HCT116 (cell line): ENCODE data around the gene IPO5. TPM values are rescaled to one million over a fixed set of nuclear protein-coding genes. Genes with fewer than 3 reads are reported as not detected.

Experiments
- ATAC-seq: fragments of 200-7000 bp; cut with Tn5 transposase; 2 replicates; pipeline ENCODE4 v1.9.1; 2020; ENCODE audit warnings: mild to moderate bottlenecking, moderate library complexity
- BruUV-seq: library from RNA; stranded (reverse); fragments of 400-500 nt; replicated peaks from 2 replicates; lab custom pipeline; 2021; lab: Mats Ljungman, UMichigan
- CTCF ChIA-PET: fragments of 300-600 bp; sonication (Branson Sonifier 250); formaldehyde crosslinking; loops from one replicate; lab custom pipeline; 2021; ENCODE audit warnings: antibody characterized with exemption; lab: Charles Lee
- POLR2A ChIA-PET: fragments of 300-600, 350-600 bp; sonication (Branson Sonifier 250); formaldehyde crosslinking; loops from one replicate; lab custom pipeline; 2021; ENCODE audit warnings: antibody characterized with exemption; lab: Charles Lee
- RAD21 ChIA-PET, 2 experiments: fragments of 300-600 bp; sonication (Branson Sonifier 250); formaldehyde crosslinking; loops; one replicate each; lab custom pipeline; 2023; ENCODE audit warnings: low total read pairs in 2 of 2; ENCODE audit not compliant: uncharacterized antibody in 2 of 2, unreplicated experiment in 2 of 2, low non-redundant PET in 1 of 2; lab: Charles Lee
- DNase-seq: peaks from one replicate; pipeline ENCODE4 v3.0.0-alpha.2; 2010; ENCODE audit warnings: low read depth, low spot score
- H2AFZ ChIP-seq: fragments of 200-600 bp; shearing (Covaris generic), sonication (generic); 2 replicates; pipeline ENCODE4 v1.6.1; 2017; ENCODE audit warnings: low read depth, mixed run types, mixed read lengths, antibody characterized with exemption, low read length; ENCODE audit not compliant: poor library complexity, severe bottlenecking
- H3K27ac ChIP-seq: 2 replicates; pipeline ENCODE4 v1.5.1; 2012; ENCODE audit warnings: low read depth, low read length
- H3K27me3 ChIP-seq: fragments of 200-600 bp; sonication (generic); 2 replicates; pipeline ENCODE4 v1.6.1; 2016; ENCODE audit warnings: mixed run types, low read length, mixed read lengths; ENCODE audit not compliant: insufficient read depth
- H3K36me3 ChIP-seq, 2 experiments: fragments of 200-500 bp in 1 of 2; fragments of 200-600 bp in 1 of 2; sonication (Bioruptor generic) in 1 of 2; sonication (generic) in 1 of 2; 2 replicates each; pipeline versions ENCODE4 v1.5.1 to v1.6.1; 2014 to 2016; ENCODE audit warnings: low read length in 2 of 2, inconsistent platforms in 1 of 2, mixed read lengths in 1 of 2, mixed run types in 1 of 2; ENCODE audit not compliant: insufficient read depth in 2 of 2, control insufficient read depth in 1 of 2
- H3K4me1 ChIP-seq, 2 experiments: fragments of 200-600 bp in 1 of 2; sonication (generic) in 1 of 2; 2 replicates each; pipeline versions ENCODE4 v1.5.1 to v1.6.1; 2012 to 2017; ENCODE audit warnings: low read length in 2 of 2, inconsistent platforms in 1 of 2, mild to moderate bottlenecking in 1 of 2, mixed read lengths in 1 of 2, mixed run types in 1 of 2, moderate library complexity in 1 of 2; ENCODE audit not compliant: insufficient read depth in 2 of 2, control insufficient read depth in 1 of 2
- H3K4me2 ChIP-seq: fragments of 200-600 bp; sonication (generic); 2 replicates; pipeline ENCODE4 v1.6.1; 2017; ENCODE audit warnings: mixed run types, low read length, mixed read lengths
- H3K4me3 ChIP-seq, 2 experiments: fragments of 200-600 bp in 1 of 2; sonication (generic) in 1 of 2; replicated peaks in 1 of 2; 2 replicates each; pipeline ENCODE4 v1.5.1; 2011 to 2016; ENCODE audit warnings: low read length in 2 of 2, control low read depth in 1 of 2, low read depth in 1 of 2, mild to moderate bottlenecking in 1 of 2, mixed read lengths in 1 of 2, mixed run types in 1 of 2
- H3K79me2 ChIP-seq: fragments of 200-600 bp; sonication (generic); 2 replicates; pipeline ENCODE4 v1.6.1; 2017; ENCODE audit warnings: mild to moderate bottlenecking, mixed run types, low read length, moderate library complexity, mixed read lengths; ENCODE audit not compliant: insufficient read depth
- H3K9ac ChIP-seq: fragments of 200-600 bp; sonication (generic); 2 replicates; pipeline ENCODE4 v1.6.1; 2016; ENCODE audit warnings: low read length, mixed read lengths
- H3K9me2 ChIP-seq: fragments of 200-600 bp; sonication (generic), shearing (Covaris generic); 2 replicates; pipeline ENCODE4 v1.6.1; 2017; ENCODE audit warnings: mixed run types, mild to moderate bottlenecking, moderate library complexity; ENCODE audit not compliant: insufficient read depth
- H3K9me3 ChIP-seq, 2 experiments: fragments of 200-500 bp in 1 of 2; fragments of 200-600 bp in 1 of 2; sonication (Bioruptor generic) in 1 of 2; sonication (generic) in 1 of 2; 2 replicates each; pipeline ENCODE4 v1.6.1; 2014 to 2017; ENCODE audit warnings: low read length in 2 of 2, mixed read lengths in 2 of 2, inconsistent platforms in 1 of 2, low read depth in 1 of 2, mild to moderate bottlenecking in 1 of 2, mixed run types in 1 of 2, moderate library complexity in 1 of 2; ENCODE audit not compliant: control insufficient read depth in 1 of 2, insufficient read depth in 1 of 2
- H4K20me1 ChIP-seq: fragments of 200-600 bp; sonication (generic), shearing (Covaris generic); 2 replicates; pipeline ENCODE4 v1.6.1; 2017; ENCODE audit warnings: mixed run types, mild to moderate bottlenecking, moderate library complexity; ENCODE audit not compliant: insufficient read depth
- CBX3 ChIP-seq: IDR thresholded peaks from 2 replicates; pipeline ENCODE4 v1.6.1; 2012; ENCODE audit warnings: low read depth
- EGR1 ChIP-seq: IDR thresholded peaks from 2 replicates; pipeline ENCODE4 v1.6.1; 2012; ENCODE audit warnings: low read depth
- ELF1 ChIP-seq: IDR thresholded peaks from 2 replicates; pipeline ENCODE4 v1.6.1; 2012; ENCODE audit warnings: low read depth, borderline replicate concordance
- EZH2 ChIP-seq: fragments of 200-600 bp; sonication (generic); IDR thresholded peaks from 2 replicates; pipeline ENCODE4 v1.6.1; 2017; ENCODE audit warnings: antibody characterized with exemption, mixed run types
- FOSL1 ChIP-seq: IDR thresholded peaks from 2 replicates; pipeline ENCODE4 v1.6.1; 2012; ENCODE audit warnings: low read depth
- JUND ChIP-seq: IDR thresholded peaks from 2 replicates; pipeline ENCODE4 v1.6.1; 2012
- POLR2AphosphoS5 ChIP-seq: IDR thresholded peaks from 2 replicates; pipeline ENCODE4 v1.6.1; 2011; ENCODE audit warnings: mild to moderate bottlenecking, low read depth, low read length, moderate library complexity
- RAD21 ChIP-seq: IDR thresholded peaks from 2 replicates; pipeline ENCODE4 v1.6.1; 2012; ENCODE audit warnings: low read depth, mild to moderate bottlenecking
- SIN3A ChIP-seq: IDR thresholded peaks from 2 replicates; pipeline ENCODE4 v1.6.1; 2012; ENCODE audit warnings: low read depth
- intact Hi-C: fragments of 100-400 bp; cut with micrococcal nuclease; formaldehyde crosslinking; loops from 2 replicates; pipeline ENCODE4 v1.10.0; 2022
- total RNA-seq: library from RNA; stranded (reverse); gene quantifications from one replicate; pipeline ENCODE4 v1.2.1, GENCODE V29; 2021; ENCODE audit not compliant: unreplicated experiment
- TF ChIP-seq, protein P1 (sequence below): IDR thresholded peaks from 2 replicates; pipeline ENCODE4 v1.6.1; 2012; ENCODE audit warnings: low read depth

Gene IPO5
- total RNA-seq, 1 experiment from 2014 or later, result 237 TPM

GRCh38 chr13:98025480-98026025 lies 72.1 kb downstream of the IPO5 start:
- no peak overlapping the region for H2AFZ ChIP-seq
- TF ChIP-seq POLR2AphosphoS5 (0 out of 2 replicates have a peak, but pooled peaks have one; percentile 13), SIN3A (no peak)
- H3K27ac ChIP-seq, result no peak overlapping the region
- no peak overlapping the region for H3K4me2 ChIP-seq
- H3K79me2 ChIP-seq, result no peaks in the 10 kb centered on the region
- TSS peak; percentile 8 for BruUV-seq
- no peak overlapping the region for H3K4me3 ChIP-seq
- H3K27me3 ChIP-seq, result no peaks in the 10 kb centered on the region
- CTCF ChIA-PET, result no interaction called here
- no peaks in the 10 kb centered on the region for H3K9me3 ChIP-seq
- H3K9me2 ChIP-seq, result no peaks in the 10 kb centered on the region
- peaks cover 13 to 21% of the 10 kb centered on the region in 2 experiments; a peak in 3 of 4 replicates for H3K36me3 ChIP-seq
- no peak for ATAC-seq
- DNase-seq, result no peak
- H4K20me1 ChIP-seq, result no peaks in the 10 kb centered on the region; the same call in 1 of the 2 replicates
- POLR2A ChIA-PET, result no interaction called here
- no peak overlapping the region for H3K9ac ChIP-seq
- RAD21 ChIA-PET, result no interaction called here
- intact Hi-C loops, result no loop called here
- no peaks in the 10 kb centered on the region for H3K4me1 ChIP-seq

- CTCF ChIA-PET, result no interaction called here
- no peak for DNase-seq
Measured at GRCh38 chr13:98026457-98026857, 73.0 kb downstream of the IPO5 start.

More at GRCh38 chr13:98026457-98026857, 73.0 kb downstream of the IPO5 start:
- intact Hi-C loops, result no loop called here
- Histone ChIP-seq H3K79me2 (no peaks in the 10 kb centered on the region), H3K9me3 (no peaks in the 10 kb centered on the region), H3K9ac (no peak overlapping the region), H3K4me1 (no peaks in the 10 kb centered on the region), H3K27ac (no peak overlapping the region), H3K27me3 (no peaks in the 10 kb centered on the region), H3K36me3 (peaks cover 11 to 13% of the 10 kb centered on the region in 2 experiments; a peak in 3 of 4 replicates), H3K4me3 (no peak overlapping the region), H3K4me2 (no peak overlapping the region), H2AFZ (no peak overlapping the region), H4K20me1 (no peaks in the 10 kb centered on the region; the same call in 1 of the 2 replicates), H3K9me2 (no peaks in the 10 kb centered on the region)
- RAD21 ChIA-PET, result no interaction called here
- TF ChIP-seq RAD21, result no peak
- no peak for TF ChIP-seq POLR2AphosphoS5
- no peak for TF ChIP-seq ELF1
- TF ChIP-seq, protein P1, sequence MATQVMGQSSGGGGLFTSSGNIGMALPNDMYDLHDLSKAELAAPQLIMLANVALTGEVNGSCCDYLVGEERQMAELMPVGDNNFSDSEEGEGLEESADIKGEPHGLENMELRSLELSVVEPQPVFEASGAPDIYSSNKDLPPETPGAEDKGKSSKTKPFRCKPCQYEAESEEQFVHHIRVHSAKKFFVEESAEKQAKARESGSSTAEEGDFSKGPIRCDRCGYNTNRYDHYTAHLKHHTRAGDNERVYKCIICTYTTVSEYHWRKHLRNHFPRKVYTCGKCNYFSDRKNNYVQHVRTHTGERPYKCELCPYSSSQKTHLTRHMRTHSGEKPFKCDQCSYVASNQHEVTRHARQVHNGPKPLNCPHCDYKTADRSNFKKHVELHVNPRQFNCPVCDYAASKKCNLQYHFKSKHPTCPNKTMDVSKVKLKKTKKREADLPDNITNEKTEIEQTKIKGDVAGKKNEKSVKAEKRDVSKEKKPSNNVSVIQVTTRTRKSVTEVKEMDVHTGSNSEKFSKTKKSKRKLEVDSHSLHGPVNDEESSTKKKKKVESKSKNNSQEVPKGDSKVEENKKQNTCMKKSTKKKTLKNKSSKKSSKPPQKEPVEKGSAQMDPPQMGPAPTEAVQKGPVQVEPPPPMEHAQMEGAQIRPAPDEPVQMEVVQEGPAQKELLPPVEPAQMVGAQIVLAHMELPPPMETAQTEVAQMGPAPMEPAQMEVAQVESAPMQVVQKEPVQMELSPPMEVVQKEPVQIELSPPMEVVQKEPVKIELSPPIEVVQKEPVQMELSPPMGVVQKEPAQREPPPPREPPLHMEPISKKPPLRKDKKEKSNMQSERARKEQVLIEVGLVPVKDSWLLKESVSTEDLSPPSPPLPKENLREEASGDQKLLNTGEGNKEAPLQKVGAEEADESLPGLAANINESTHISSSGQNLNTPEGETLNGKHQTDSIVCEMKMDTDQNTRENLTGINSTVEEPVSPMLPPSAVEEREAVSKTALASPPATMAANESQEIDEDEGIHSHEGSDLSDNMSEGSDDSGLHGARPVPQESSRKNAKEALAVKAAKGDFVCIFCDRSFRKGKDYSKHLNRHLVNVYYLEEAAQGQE, result no peak
- TF ChIP-seq EGR1, result no peak
- TF ChIP-seq CBX3, result no peak
- no peak for TF ChIP-seq JUND
- TF ChIP-seq FOSL1, result no peak
- no peak for TF ChIP-seq SIN3A
- TF ChIP-seq EZH2, result no peak
- BruUV-seq, result no TSS peak
- ATAC-seq, result peak; percentile 24; the same call in 1 of the 2 replicates
- POLR2A ChIA-PET, result no interaction called here
